Peyer's patch (tissue), 4 donors: ENCODE measurements around the gene PNPLA1.

Experiments used
- POLR2A ChIP-seq, 2 donors: fragments of 450-650 bp; IDR thresholded peaks; one replicate each; pipeline ENCODE4 v1.5.1; 2017; ENCODE audit warnings: antibody characterized with exemption in 2 of 2, mild to moderate bottlenecking in 2 of 2, moderate library complexity in 2 of 2
- TF ChIP-seq, protein P1 (sequence below), 6 experiments: fragments of 450-650 bp in 4 of 6; fragments of 200-600 bp in 2 of 6; sonication (generic) in 1 of 6; IDR thresholded peaks; one replicate each; pipeline ENCODE4 v1.5.1; 2017 to 2019; ENCODE audit warnings: antibody characterized with exemption in 6 of 6, mild to moderate bottlenecking in 3 of 6, moderate library complexity in 1 of 6

DNA sequence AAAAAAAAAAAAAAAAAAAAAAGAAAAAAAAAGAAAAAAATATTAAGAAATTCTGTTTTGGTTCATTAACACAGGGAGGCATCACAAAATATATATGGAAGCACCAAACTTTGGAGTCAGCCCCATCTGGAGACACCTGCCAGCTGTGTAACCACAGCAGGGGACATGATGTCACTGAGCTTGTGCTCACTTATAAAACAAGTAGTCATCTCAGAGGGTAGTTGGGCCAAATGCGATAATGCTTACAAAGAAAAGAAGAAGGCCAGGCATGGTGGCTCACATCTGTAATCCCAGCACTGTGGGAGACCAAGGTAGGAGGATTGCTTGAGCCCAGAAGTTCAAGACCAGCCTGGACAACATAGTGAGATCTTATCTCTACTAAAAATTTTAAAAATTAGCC is 68.0 kb downstream of the PNPLA1 start:
- TF ChIP-seq, protein P1, sequence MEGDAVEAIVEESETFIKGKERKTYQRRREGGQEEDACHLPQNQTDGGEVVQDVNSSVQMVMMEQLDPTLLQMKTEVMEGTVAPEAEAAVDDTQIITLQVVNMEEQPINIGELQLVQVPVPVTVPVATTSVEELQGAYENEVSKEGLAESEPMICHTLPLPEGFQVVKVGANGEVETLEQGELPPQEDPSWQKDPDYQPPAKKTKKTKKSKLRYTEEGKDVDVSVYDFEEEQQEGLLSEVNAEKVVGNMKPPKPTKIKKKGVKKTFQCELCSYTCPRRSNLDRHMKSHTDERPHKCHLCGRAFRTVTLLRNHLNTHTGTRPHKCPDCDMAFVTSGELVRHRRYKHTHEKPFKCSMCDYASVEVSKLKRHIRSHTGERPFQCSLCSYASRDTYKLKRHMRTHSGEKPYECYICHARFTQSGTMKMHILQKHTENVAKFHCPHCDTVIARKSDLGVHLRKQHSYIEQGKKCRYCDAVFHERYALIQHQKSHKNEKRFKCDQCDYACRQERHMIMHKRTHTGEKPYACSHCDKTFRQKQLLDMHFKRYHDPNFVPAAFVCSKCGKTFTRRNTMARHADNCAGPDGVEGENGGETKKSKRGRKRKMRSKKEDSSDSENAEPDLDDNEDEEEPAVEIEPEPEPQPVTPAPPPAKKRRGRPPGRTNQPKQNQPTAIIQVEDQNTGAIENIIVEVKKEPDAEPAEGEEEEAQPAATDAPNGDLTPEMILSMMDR (IDR thresholded peaks at IDR 0.05), result no peak
- no peak for TF ChIP-seq POLR2A (IDR thresholded peaks at IDR 0.05)
